GM12801 (cell line): ENCODE measurements around the gene MRPL47.

ENCODE experiments used
- TF ChIP-seq, protein P1 (sequence below): IDR thresholded peaks from one replicate; pipeline ENCODE4 v1.5.1; 2011; ENCODE audit warnings: control low read depth; ENCODE audit not compliant: insufficient read length; ENCODE audit errors: extremely low read depth

MRPL47 gene

GRCh38 chr3:179551349-179552105 is 52.9 kb downstream of the MRPL47 start:
- TF ChIP-seq, protein P1, sequence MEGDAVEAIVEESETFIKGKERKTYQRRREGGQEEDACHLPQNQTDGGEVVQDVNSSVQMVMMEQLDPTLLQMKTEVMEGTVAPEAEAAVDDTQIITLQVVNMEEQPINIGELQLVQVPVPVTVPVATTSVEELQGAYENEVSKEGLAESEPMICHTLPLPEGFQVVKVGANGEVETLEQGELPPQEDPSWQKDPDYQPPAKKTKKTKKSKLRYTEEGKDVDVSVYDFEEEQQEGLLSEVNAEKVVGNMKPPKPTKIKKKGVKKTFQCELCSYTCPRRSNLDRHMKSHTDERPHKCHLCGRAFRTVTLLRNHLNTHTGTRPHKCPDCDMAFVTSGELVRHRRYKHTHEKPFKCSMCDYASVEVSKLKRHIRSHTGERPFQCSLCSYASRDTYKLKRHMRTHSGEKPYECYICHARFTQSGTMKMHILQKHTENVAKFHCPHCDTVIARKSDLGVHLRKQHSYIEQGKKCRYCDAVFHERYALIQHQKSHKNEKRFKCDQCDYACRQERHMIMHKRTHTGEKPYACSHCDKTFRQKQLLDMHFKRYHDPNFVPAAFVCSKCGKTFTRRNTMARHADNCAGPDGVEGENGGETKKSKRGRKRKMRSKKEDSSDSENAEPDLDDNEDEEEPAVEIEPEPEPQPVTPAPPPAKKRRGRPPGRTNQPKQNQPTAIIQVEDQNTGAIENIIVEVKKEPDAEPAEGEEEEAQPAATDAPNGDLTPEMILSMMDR, result no peak

- TF ChIP-seq, protein P1, result no peak
Measured at GRCh38 chr3:179546814-179547241, 57.6 kb downstream of the MRPL47 start.

GRCh38 chr3:179544981-179545645 is 59.3 kb downstream of the MRPL47 start:
- TF ChIP-seq, protein P1, result no peak

- TF ChIP-seq, protein P1, result no peak
Measured at GRCh38 chr3:179542375-179542774, 62.1 kb downstream of the MRPL47 start.

- TF ChIP-seq, protein P1, result no peak
Measured at GRCh38 chr3:179541596-179541995, 62.8 kb downstream of the MRPL47 start.

- TF ChIP-seq, protein P1, result no peak
Measured at GRCh38 chr3:179541094-179541493, 63.3 kb downstream of the MRPL47 start.
